Heart left ventricle (tissue), 13 donors: ENCODE measurements around the gene ERCC1.

Experiments
- POLR2A ChIP-seq, 2 donors: fragments of 450-650 bp; IDR thresholded peaks; one replicate each; pipeline ENCODE4 v1.6.1; 2017; ENCODE audit warnings: antibody characterized with exemption in 2 of 2, mild to moderate bottlenecking in 2 of 2, moderate library complexity in 2 of 2
- TF ChIP-seq, protein P1 (sequence below), 12 donors: fragments of 200-600 bp; sonication (generic) in 4 of 12; IDR thresholded peaks; one replicate each; pipeline versions ENCODE4 v1.5.0 to v1.8.0; 2018 to 2022; ENCODE audit warnings: antibody characterized with exemption in 12 of 12, mild to moderate bottlenecking in 5 of 12
- donor health status: ischemic (EF 13 %, LVEDD 7.1; RV severe dilation, severe dysfunction).
- donor health status: DM: no; HTN: yes; CAD: no.
- donor health status: DM: no; HTN: no; CAD: no.
- donor health status: ischemic (EF 25% LVEDD 6.9; RV normal size, moderate dysfunction).
- donor health status: ischemic (EF 25% LVEDD 5.7; RV mildly dilated, moderate dysfunction).
- donor health status: ischemic (EF 35%, LVEDD 5.7; RV mildly dilated, moderate dysfunction).
- donor health status: nonischemic (EF 11% LVEDD 7.7; RV severe dilation, severe dysfunction).
- donor health status: DM: yes; HTN: yes; CAD: no.
- donor health status: PGD.
- donor health status: ischemic (EF 29% LVEDD 5.4; RV normal size, mild dysfunction).
- donor health status: nonischemic (EF 23%, LVEDD 6.1; RV moderate dilation, normal function).

DNA sequence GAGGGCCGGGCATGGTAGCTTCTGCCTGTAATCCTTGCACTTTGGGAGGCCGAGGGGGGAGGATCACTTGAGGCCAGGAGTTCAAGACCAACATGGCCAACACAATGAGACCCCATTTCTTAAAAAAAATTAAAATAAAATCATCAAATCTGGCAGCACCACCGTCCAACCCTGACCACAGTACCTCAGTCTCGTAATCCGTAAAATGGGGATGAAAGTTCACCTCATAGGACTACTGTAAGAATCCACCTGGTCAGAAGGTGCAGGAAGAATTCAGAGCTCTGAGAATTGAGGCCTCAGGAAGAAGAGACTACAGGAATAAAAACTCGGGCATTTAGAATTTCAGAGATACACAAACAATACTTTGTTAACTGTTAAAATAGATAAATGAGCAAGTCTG lies 21.9 kb downstream of the ERCC1 start:
- TF ChIP-seq, protein P1, sequence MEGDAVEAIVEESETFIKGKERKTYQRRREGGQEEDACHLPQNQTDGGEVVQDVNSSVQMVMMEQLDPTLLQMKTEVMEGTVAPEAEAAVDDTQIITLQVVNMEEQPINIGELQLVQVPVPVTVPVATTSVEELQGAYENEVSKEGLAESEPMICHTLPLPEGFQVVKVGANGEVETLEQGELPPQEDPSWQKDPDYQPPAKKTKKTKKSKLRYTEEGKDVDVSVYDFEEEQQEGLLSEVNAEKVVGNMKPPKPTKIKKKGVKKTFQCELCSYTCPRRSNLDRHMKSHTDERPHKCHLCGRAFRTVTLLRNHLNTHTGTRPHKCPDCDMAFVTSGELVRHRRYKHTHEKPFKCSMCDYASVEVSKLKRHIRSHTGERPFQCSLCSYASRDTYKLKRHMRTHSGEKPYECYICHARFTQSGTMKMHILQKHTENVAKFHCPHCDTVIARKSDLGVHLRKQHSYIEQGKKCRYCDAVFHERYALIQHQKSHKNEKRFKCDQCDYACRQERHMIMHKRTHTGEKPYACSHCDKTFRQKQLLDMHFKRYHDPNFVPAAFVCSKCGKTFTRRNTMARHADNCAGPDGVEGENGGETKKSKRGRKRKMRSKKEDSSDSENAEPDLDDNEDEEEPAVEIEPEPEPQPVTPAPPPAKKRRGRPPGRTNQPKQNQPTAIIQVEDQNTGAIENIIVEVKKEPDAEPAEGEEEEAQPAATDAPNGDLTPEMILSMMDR (IDR thresholded peaks at IDR 0.05) = no peak
- no peak for TF ChIP-seq POLR2A (IDR thresholded peaks at IDR 0.05)
